Neuronal stem cell (in vitro differentiated cells): ENCODE measurements around the gene C1orf116.

Experiments
- DNase-seq: peaks from one replicate; pipeline ENCODE4 v3.0.0-alpha.2; 2013; ENCODE audit warnings: low spot score
- H2AFZ ChIP-seq: one replicate; pipeline ENCODE4 v1.6.1; 2013; ENCODE audit warnings: mild to moderate bottlenecking, low read length, inconsistent platforms
- H2AK5ac ChIP-seq: 2 replicates; pipeline ENCODE4 v1.6.1; 2013; ENCODE audit warnings: low read depth, mild to moderate bottlenecking, inconsistent platforms, low read length, moderate library complexity, mixed read lengths
- H2BK120ac ChIP-seq: 2 replicates; pipeline ENCODE4 v1.6.1; 2013; ENCODE audit warnings: low read depth, mild to moderate bottlenecking, inconsistent platforms, low read length, moderate library complexity, mixed read lengths
- H2BK12ac ChIP-seq: one replicate; pipeline ENCODE4 v1.6.1; 2013; ENCODE audit warnings: low read length, inconsistent platforms
- H2BK15ac ChIP-seq: 2 replicates; pipeline ENCODE4 v1.6.1; 2013; ENCODE audit warnings: mild to moderate bottlenecking, low read length, inconsistent platforms, mixed read lengths
- H2BK5ac ChIP-seq: one replicate; pipeline ENCODE4 v1.6.1; 2013; ENCODE audit warnings: inconsistent platforms, mild to moderate bottlenecking, low read length, moderate library complexity
- H3K14ac ChIP-seq: one replicate; pipeline ENCODE4 v1.6.1; 2013; ENCODE audit warnings: low read length, inconsistent platforms
- H3K18ac ChIP-seq: 2 replicates; pipeline ENCODE4 v1.6.1; 2013; ENCODE audit warnings: low read length, inconsistent platforms
- H3K23ac ChIP-seq: 2 replicates; pipeline ENCODE4 v1.6.1; 2013; ENCODE audit warnings: low read depth, mild to moderate bottlenecking, mixed read lengths, low read length, inconsistent platforms; ENCODE audit not compliant: poor library complexity
- H3K27ac ChIP-seq: replicated peaks from 3 replicates; pipeline ENCODE4 v1.5.1; 2013; ENCODE audit warnings: low read length, inconsistent platforms
- H3K27me3 ChIP-seq, 3 experiments: 2 replicates each; pipeline ENCODE4 v1.6.1; 2013; ENCODE audit warnings: low read length in 3 of 3, mild to moderate bottlenecking in 2 of 3, inconsistent platforms in 1 of 3, low read depth in 1 of 3, mixed read lengths in 1 of 3, moderate library complexity in 1 of 3; ENCODE audit not compliant: control insufficient read depth in 3 of 3, insufficient read depth in 3 of 3
- H3K36me3 ChIP-seq, 2 donors: replicated peaks in 1 of 2; 2 replicates each; pipeline ENCODE4 v1.6.1; 2013; ENCODE audit warnings: low read length in 2 of 2; ENCODE audit not compliant: control insufficient read depth in 2 of 2, insufficient read depth in 2 of 2
- H3K4ac ChIP-seq: 2 replicates; pipeline ENCODE4 v1.6.1; 2013; ENCODE audit warnings: inconsistent platforms, mild to moderate bottlenecking, low read length, moderate library complexity
- H3K4me1 ChIP-seq, 2 donors: 1 replicate in 1 of 2; 2 replicates in 1 of 2; pipeline ENCODE4 v1.6.1; 2013; ENCODE audit warnings: low read length in 2 of 2, low read depth in 1 of 2; ENCODE audit not compliant: control insufficient read depth in 2 of 2, insufficient read depth in 1 of 2
- H3K4me2 ChIP-seq: one replicate; pipeline ENCODE4 v1.6.1; 2013; ENCODE audit warnings: mild to moderate bottlenecking, low read length, inconsistent platforms; ENCODE audit not compliant: insufficient read depth, poor library complexity, severe bottlenecking
- H3K4me3 ChIP-seq, 2 donors: 2 replicates each; pipeline ENCODE4 v1.5.1; 2013; ENCODE audit warnings: low read length in 2 of 2, mild to moderate bottlenecking in 2 of 2, inconsistent platforms in 1 of 2, moderate library complexity in 1 of 2
- H3K79me1 ChIP-seq: one replicate; pipeline ENCODE4 v1.6.1; 2013; ENCODE audit warnings: low read depth, mild to moderate bottlenecking, inconsistent platforms, low read length, moderate library complexity
- H3K9ac ChIP-seq: one replicate; pipeline ENCODE4 v1.6.1; 2013; ENCODE audit warnings: mild to moderate bottlenecking, low read depth, low read length, inconsistent platforms; ENCODE audit not compliant: poor library complexity
- H3K9me3 ChIP-seq, 2 donors: replicated peaks in 1 of 2; 2 replicates each; pipeline versions ENCODE3 to v1.6.1; 2013; ENCODE audit warnings: low read length in 2 of 2, mild to moderate bottlenecking in 2 of 2, inconsistent platforms in 1 of 2, low read depth in 1 of 2, mixed read lengths in 1 of 2, moderate library complexity in 1 of 2; ENCODE audit not compliant: control insufficient read depth in 2 of 2, insufficient read depth in 1 of 2
- H4K8ac ChIP-seq: one replicate; pipeline ENCODE4 v1.6.1; 2013; ENCODE audit warnings: low read depth, mild to moderate bottlenecking, inconsistent platforms, low read length, moderate library complexity
- H4K91ac ChIP-seq: one replicate; pipeline ENCODE4 v1.6.1; 2013; ENCODE audit warnings: low read length, low read depth, mild to moderate bottlenecking, inconsistent platforms; ENCODE audit not compliant: poor library complexity
- WGBS, 2 donors: extraction: QIAGEN DNeasy Blood & Tissue Kit; methylation state at CpG; one replicate each; pipeline ENCODE4 v1.1.7; 2013; ENCODE audit warnings: missing lambda C conversion rate in 2 of 2, mixed read lengths in 1 of 2; ENCODE audit not compliant: insufficient read length in 2 of 2, insufficient replicate concordance in 1 of 2; ENCODE audit errors: extremely low coverage in 2 of 2; 5-methylcytosine and 5-hydroxymethylcytosine counted together

Gene C1orf116

GRCh38 chr1:207006083-207006482 is 26.5 kb downstream of the C1orf116 start:
- no peak for DNase-seq
- Histone ChIP-seq H2BK15ac (no peak overlapping the region), H2AK5ac (no peak overlapping the region), H3K27me3 (peaks cover 0 to 41% (median 0%) of the 10 kb centered on the region in 3 experiments), H2BK12ac (no peak overlapping the region), H3K36me3 (no peaks in the 10 kb centered on the region), H3K27ac (no peak overlapping the region), H3K18ac (no peak overlapping the region), H3K4me3 (no peak overlapping the region), H4K91ac (no peak overlapping the region), H2AFZ (no peak overlapping the region), H3K9ac (no peak overlapping the region), H3K9me3 (no peaks in the 10 kb centered on the region), H3K4me1 (peaks cover 0 to 8% of the 10 kb centered on the region in 2 donors), H3K4me2 (no peak overlapping the region), H2BK120ac (no peak overlapping the region), H3K14ac (no peak overlapping the region), H2BK5ac (no peak overlapping the region), H3K79me1 (no peaks in the 10 kb centered on the region), H3K4ac (no peak overlapping the region), H3K23ac (no peak overlapping the region), H4K8ac (no peak overlapping the region)
- WGBS, 2 donors: no CpG with 5 or more reads among the region's 3 CpGs

GRCh38 chr1:207004931-207005830 is 27.4 kb downstream of the C1orf116 start:
- Histone ChIP-seq H3K4me2 (no peak overlapping the region), H3K14ac (no peak overlapping the region), H2AFZ (no peak overlapping the region), H3K4ac (no peak overlapping the region), H3K18ac (no peak overlapping the region), H3K27ac (no peak overlapping the region), H3K79me1 (no peaks in the 10 kb centered on the region), H3K4me1 (peaks cover 0 to 8% of the 10 kb centered on the region in 2 donors), H2BK5ac (no peak overlapping the region), H3K23ac (no peak overlapping the region), H2BK120ac (no peak overlapping the region), H2BK12ac (no peak overlapping the region), H2AK5ac (no peak overlapping the region), H3K4me3 (no peak overlapping the region), H2BK15ac (no peak overlapping the region), H3K27me3 (peaks cover 0 to 36% (median 0%) of the 10 kb centered on the region in 3 experiments), H3K9ac (no peak overlapping the region), H4K8ac (no peak overlapping the region), H3K9me3 (no peaks in the 10 kb centered on the region), H4K91ac (no peak overlapping the region), H3K36me3 (no peaks in the 10 kb centered on the region)
- 100% methylated on average over 1 of the region's 9 CpGs; no CpG with 5 or more reads in 1 of the 2 donors for WGBS, 2 donors
- DNase-seq: peak; percentile 47

GRCh38 chr1:207003210-207003609 is 29.3 kb downstream of the C1orf116 start:
- H3K4me1 ChIP-seq: peaks cover 0 to 8% of the 10 kb centered on the region in 2 donors
- H2AFZ ChIP-seq: no peak overlapping the region
- H3K9me3 ChIP-seq: no peaks in the 10 kb centered on the region
- no peak overlapping the region for H4K91ac ChIP-seq
- DNase-seq: no peak
- H3K9ac ChIP-seq: no peak overlapping the region
- H3K4ac ChIP-seq: no peak overlapping the region
- no peak overlapping the region for H3K14ac ChIP-seq
- no peak overlapping the region for H4K8ac ChIP-seq
- no peak overlapping the region for H3K4me3 ChIP-seq
- WGBS, 2 donors: no CpG with 5 or more reads among the region's 4 CpGs
- no peak overlapping the region for H2BK5ac ChIP-seq
- H3K36me3 ChIP-seq: no peaks in the 10 kb centered on the region
- H3K23ac ChIP-seq: no peak overlapping the region
- no peak overlapping the region for H2BK12ac ChIP-seq
- H3K79me1 ChIP-seq: no peaks in the 10 kb centered on the region
- peaks cover 0 to 23% (median 0%) of the 10 kb centered on the region in 3 experiments for H3K27me3 ChIP-seq
- H3K18ac ChIP-seq: no peak overlapping the region
- H2AK5ac ChIP-seq: no peak overlapping the region
- H2BK120ac ChIP-seq: no peak overlapping the region
- no peak overlapping the region for H2BK15ac ChIP-seq
- no peak overlapping the region for H3K27ac ChIP-seq
- H3K4me2 ChIP-seq: peak overlapping the region; percentile 18

GRCh38 chr1:207002724-207003146 is 29.8 kb downstream of the C1orf116 start:
- no peak overlapping the region for H3K4me3 ChIP-seq
- no peak overlapping the region for H2BK120ac ChIP-seq
- H2BK15ac ChIP-seq: no peak overlapping the region
- no peak overlapping the region for H2BK12ac ChIP-seq
- no peak for DNase-seq
- no peaks in the 10 kb centered on the region for H3K9me3 ChIP-seq
- H3K36me3 ChIP-seq: no peaks in the 10 kb centered on the region
- no CpG with 5 or more reads among the region's 1 CpG for WGBS, 2 donors
- H3K79me1 ChIP-seq: no peaks in the 10 kb centered on the region
- no peak overlapping the region for H2AFZ ChIP-seq
- no peak overlapping the region for H3K9ac ChIP-seq
- peaks cover 0 to 25% (median 0%) of the 10 kb centered on the region in 3 experiments for H3K27me3 ChIP-seq
- H3K27ac ChIP-seq: no peak overlapping the region
- peak overlapping the region; percentile 31 for H4K91ac ChIP-seq
- no peak overlapping the region for H3K4ac ChIP-seq
- no peak overlapping the region for H3K18ac ChIP-seq
- no peak overlapping the region for H2AK5ac ChIP-seq
- H2BK5ac ChIP-seq: no peak overlapping the region
- H3K23ac ChIP-seq: no peak overlapping the region
- no peak overlapping the region for H4K8ac ChIP-seq
- no peak overlapping the region for H3K14ac ChIP-seq
- H3K4me1 ChIP-seq: peaks cover 0 to 8% of the 10 kb centered on the region in 2 donors
- no peak overlapping the region for H3K4me2 ChIP-seq
